Measurements from ENCODE around the gene BORCS6.

- TF ChIP-seq CTCF (IDR thresholded peaks at IDR 0.05; ENCODE audit: poor library complexity, severe bottlenecking) (no peak), EZH2 (IDR thresholded peaks at IDR 0.05; ENCODE audit: borderline replicate concordance, insufficient read depth, low read length, poor library complexity, severe bottlenecking) (no peak), POLR2AphosphoS5 (IDR thresholded peaks at IDR 0.05) (peak; percentile 2), RAD21 (conservative IDR thresholded peaks at IDR 0.05) (no peak)
Observed at GRCh38 chr17:8143581-8144400, 46.2 kb downstream of the BORCS6 start.
